ENCODE data around the gene MAJIN.
A peak's percentile ranks its signal among the peaks of the same experiment; 100 is the strongest.

The MAJIN gene

GRCh38 chr11:64935359-64936081 is 36.4 kb downstream of the MAJIN start, which contains the start of gene GPHA2:
TSS of gene GPHA2 (minus strand) at chr11:64935893. CDS start at chr11:64935460, 433 bp downstream.
- no peak for DNase-seq (ENCODE audit: extremely low read depth, low read depth)
- peak; percentile 12 for TF ChIP-seq CTCF (IDR thresholded peaks at IDR 0.05; ENCODE audit: low read depth, low read length)

- no peak for TF ChIP-seq CTCF (IDR thresholded peaks at IDR 0.05; ENCODE audit: low read depth, low read length)
- DNase-seq (ENCODE audit: extremely low read depth, low read depth), result no peak
Measured at GRCh38 chr11:64934682-64935358, 37.1 kb downstream of the MAJIN start.

GRCh38 chr11:64933935-64934681 is 37.8 kb downstream of the MAJIN start:
- no peak for DNase-seq (ENCODE audit: extremely low read depth, low read depth)
- TF ChIP-seq CTCF (IDR thresholded peaks at IDR 0.05; ENCODE audit: low read depth, low read length), result no peak

- no peak for DNase-seq (ENCODE audit: extremely low read depth, low read depth)
- TF ChIP-seq CTCF (IDR thresholded peaks at IDR 0.05; ENCODE audit: low read depth, low read length), result no peak
Measured at GRCh38 chr11:64933213-64933934, 38.5 kb downstream of the MAJIN start.

GRCh38 chr11:64932324-64932723 is 39.6 kb downstream of the MAJIN start:
- no peak for DNase-seq (ENCODE audit: extremely low read depth, low read depth)
- TF ChIP-seq CTCF (IDR thresholded peaks at IDR 0.05; ENCODE audit: low read depth, low read length), result no peak

- DNase-seq (ENCODE audit: extremely low read depth, low read depth), result no peak
- no peak for TF ChIP-seq CTCF (IDR thresholded peaks at IDR 0.05; ENCODE audit: low read depth, low read length)
Measured at GRCh38 chr11:64931290-64931689, 40.6 kb downstream of the MAJIN start.
